HG02884 (cell line): ENCODE data around the gene NEK11.

Experiments
- ATAC-seq: cut with Tn5 transposase; IDR thresholded peaks from one replicate; pipeline ENCODE4 v1.9.1; 2021; ENCODE audit warnings: mild to moderate bottlenecking, moderate library complexity; ENCODE audit not compliant: unreplicated experiment

NEK11 gene

DNA sequence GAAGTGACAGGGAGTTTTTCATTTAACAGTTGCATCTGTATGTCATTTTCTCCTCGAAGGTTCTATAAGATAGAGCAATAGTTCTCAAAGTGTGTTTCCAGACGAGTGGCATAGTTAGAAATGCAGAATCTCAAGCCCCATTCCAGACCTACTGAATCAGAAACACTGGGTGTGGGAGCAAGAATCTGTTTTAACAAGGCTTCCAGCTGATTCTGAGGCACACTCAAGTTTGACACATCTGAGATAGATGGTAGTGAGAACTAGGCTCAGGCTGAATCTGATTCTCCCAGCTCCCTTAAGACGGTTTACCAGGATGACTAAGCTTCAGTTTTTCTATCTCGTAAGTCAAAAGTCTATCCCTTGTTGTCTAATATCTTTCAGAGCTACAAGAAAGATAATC is 195.1 kb downstream of the NEK11 start:
- ATAC-seq, result no peak

DNA sequence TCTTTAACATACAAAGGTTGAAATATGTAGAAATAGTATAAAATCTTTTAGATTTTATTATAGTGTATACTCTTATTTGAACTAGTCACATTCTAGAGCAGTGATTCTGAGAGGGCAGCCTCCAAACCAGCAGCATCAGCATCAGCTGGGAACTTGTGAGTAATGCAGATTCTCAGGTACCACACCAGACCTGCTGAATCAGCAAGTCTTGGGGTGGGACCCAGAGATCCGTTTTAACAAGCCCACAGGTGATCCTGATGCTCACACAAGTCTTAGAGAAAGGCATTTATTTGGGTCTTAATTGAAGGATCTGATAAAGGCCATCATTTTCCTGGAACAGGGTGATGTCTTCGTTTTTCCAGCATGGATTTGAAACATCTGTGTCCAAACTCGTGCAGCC is 195.9 kb downstream of the NEK11 start:
- no peak for ATAC-seq

DNA sequence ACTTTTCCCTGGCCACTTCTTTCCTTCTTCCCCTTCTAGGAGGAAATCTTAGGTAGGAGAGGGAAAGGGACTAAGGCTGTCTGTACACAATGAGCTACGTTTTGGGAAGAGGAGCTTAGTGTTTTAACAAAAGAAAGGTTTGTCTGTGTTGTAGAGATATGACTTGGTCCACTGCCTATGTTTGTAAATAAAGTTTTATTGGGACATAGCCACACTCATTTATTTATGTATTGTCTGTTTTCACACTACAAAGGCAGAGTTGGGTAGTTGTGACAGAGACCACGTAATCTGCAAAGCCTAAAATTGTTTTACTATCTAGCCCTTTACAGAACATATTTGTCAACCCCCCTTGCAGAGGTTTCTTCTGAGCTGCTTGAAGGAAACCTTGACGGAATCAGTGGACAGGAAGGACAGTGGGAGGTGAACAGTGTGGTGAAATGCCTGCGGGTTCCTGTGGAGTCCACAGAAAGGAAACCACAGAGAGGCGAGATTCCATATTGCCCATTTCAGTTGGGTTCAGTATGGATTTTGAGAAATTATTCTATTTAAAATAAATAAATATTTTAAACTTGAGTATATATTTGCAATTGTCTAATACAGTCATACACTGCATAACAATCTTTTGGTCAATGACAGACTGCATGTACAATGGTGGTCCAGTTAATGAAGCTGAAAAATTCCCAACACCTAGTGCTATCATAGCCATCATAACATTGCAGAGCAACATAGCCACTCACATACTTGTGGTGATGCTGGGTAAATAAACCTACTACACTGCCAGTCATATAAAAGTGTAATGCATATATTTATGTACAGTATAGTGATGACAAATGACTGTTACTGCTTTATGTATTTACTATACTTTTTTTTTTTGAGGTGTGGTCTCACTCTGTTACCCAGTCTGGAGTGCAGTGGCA is 197.0 kb downstream of the NEK11 start:
- ATAC-seq, result no peak

- ATAC-seq, result no peak
Observed at GRCh38 chr3:131224886-131225550, 198.3 kb downstream of the NEK11 start.

DNA sequence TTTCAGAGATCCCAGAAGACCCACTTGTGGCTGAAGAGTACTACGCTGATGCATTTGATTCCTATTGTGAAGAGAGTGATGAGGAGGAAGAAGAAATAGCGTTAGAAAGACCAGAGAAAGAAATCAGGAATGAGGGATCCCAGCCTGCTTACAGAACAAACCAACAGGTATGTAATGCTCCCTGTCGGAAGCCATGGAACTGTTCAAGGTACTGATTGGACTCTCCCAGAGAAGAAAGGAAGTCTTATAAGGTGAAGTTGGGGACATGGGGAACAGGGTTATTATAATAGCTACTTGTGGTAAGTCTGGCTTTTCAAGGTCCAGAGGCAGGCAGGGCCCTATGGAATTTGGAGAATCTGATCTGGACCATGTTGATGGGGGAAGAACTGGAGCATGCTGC is 201.8 kb downstream of the NEK11 start:
- no peak for ATAC-seq

DNA sequence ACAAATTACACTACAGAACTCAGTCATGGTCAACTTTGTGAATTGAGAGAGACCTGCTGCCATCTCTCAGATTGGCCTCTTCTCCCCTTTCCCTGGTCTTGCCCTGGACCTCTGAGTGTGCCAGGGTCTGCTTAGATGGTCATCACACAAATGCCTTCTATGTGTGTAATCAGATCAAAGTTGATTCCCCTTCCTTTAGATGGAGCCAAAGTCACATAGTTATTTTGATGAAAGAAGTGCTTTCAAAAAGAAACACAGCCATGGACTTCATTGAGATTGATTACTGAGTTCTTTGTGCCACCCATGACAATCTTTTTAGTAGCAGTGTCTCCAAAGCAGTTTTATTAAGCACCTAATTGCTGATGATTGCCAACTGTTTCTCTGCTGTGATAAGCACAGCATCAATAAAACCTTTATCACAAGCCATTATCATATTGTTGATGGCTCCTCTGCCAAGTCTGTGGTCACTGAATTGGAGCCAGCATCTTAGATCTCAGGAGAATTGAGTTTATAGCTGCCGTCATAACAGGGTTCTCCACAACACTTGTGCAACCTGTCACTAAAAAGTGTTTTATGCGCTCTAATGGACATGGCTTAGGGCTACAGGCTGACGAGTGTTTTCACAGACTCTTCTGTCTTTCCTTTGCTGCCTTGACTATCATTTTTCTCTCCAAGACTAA is 205.2 kb downstream of the NEK11 start:
- no peak for ATAC-seq

- no peak for ATAC-seq
Observed at GRCh38 chr3:131232711-131233267, 206.1 kb downstream of the NEK11 start.

GRCh38 chr3:131233900-131234668 is 207.4 kb downstream of the NEK11 start:
- no peak for ATAC-seq

DNA sequence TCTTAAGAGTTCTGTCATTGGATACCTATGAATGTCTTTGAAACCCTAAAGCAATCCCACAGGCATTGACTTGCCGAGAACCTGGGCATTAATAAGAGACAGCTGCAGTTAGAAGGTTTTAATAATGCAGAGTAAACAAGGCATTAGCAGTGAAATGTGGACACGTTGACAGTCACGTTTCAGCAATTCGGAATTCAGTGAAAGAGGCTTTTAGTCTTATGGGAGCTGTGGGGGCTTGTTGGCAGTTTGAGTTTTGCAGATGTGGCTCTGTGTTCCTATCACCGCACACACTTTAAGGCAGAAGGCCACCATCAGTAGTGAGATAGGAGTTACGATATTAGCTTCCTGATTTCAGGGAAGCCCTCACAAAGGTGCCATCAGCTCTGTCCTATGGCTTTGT is 209.7 kb downstream of the NEK11 start:
- no peak for ATAC-seq

DNA sequence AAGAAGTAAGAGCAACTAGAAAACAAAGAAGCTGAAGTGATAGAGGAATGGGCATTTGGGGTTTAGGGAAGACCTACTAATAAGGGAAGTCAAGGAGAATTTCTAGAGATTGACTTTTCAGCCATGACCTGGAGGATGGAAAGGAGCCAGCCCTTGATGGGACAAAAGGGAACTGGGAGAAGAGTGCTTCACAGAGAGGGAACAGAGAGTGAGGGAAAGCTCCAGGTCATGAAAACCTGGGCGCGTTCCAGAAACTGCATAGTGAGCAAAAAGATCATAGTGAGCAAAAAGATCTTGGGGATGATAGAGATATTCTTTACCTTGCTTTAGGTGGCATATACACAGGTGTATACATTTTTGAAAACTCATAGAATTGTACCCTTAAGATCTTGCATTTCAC is 211.8 kb downstream of the NEK11 start:
- no peak for ATAC-seq

- no peak for ATAC-seq
Observed at GRCh38 chr3:131239267-131239666, 212.6 kb downstream of the NEK11 start.

DNA sequence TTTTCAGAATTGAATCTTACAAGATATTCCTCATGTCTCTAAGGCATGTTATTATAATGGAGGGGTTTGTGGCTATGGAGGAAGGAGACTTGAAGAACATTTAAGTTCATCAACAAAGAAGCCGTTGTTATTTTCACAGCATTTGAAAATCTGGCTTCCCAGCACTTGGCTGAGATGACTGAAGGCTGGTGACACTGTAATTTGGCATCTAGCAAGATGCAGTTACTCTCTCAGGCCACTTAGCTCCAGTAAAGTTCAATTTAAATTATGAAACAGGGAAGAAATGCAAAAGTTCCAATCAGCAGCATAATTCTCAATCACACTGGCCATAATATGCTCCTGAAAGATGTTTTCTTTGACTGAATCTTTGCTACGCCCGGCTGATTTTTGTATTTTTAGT is 215.5 kb downstream of the NEK11 start:
- no peak for ATAC-seq

- ATAC-seq, result no peak
Observed at GRCh38 chr3:131250466-131250865, 223.8 kb downstream of the NEK11 start.

- ATAC-seq, result no peak
Observed at GRCh38 chr3:131260525-131260924, 233.8 kb downstream of the NEK11 start.

- ATAC-seq, result no peak
Observed at GRCh38 chr3:131261104-131261503, 234.4 kb downstream of the NEK11 start.

- no peak for ATAC-seq
Observed at GRCh38 chr3:131275556-131275955, 248.9 kb downstream of the NEK11 start.

DNA sequence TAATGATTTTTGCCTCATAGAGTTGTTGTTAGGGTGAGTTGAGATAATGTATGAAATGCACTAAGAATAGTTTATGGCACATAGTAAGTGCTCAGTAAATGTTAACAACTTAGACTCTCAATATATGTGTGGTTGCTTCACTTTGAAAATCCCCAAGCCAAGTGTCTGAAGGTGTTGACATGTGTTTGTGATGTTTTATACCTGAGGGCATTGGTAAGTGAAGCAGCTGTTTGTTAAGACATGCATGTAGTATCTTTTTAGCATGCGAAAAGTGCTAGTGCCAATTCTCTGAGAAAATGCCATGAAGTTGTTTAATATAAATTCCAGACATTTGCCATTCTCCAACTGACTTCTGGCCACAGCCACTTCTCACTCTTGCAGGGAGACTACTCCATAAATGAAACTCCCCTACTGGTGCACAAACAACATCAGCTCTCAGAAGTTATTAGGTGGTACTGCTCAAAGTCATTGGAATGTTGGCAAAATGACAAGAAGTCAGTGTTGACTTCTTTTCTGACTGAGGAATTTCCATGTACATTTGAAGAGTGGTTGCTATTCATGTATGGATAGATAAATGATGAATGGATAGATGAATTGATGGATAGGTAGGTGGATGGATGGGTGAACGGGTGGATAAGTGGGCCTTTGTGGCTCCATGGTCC is 251.3 kb downstream of the NEK11 start:
- ATAC-seq, result no peak

DNA sequence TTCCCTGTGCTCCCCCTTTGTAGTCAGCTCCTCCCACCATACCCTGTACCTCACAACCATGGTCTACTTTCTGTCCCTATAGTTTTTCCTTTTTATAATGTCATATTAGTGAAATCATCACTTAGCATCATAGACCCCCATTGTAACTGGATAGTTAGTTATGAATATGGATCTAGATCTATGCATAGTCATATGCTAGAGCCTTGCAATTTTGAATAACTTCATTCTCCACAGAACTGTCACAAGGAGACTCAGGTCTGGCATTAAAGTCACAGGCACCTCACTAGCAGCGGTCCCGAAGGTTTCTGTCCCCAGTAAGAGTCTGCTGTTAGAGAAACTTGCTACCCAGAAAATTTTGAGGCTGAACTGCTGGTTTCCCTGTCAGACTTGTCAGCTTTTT is 252.9 kb downstream of the NEK11 start:
- ATAC-seq, result no peak

DNA sequence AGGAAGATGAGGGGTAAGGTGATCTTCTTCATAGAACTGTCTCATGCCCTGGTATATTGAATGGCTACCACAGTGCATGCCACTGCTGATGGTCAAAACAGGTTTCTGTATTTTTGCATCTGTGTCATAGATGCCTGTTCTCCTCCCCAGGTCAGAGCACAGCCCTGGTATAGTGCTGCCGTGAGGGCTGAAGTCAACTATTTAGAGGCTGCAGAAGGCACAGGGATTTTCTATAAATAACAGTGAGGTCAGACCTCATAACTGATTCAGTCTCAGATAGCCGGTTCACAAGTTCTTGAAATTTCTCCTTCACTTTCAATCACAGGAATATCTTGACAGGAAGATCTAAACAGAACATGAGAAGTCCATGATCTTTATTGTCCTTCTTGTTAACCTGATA is 255.7 kb downstream of the NEK11 start:
- no peak for ATAC-seq

DNA sequence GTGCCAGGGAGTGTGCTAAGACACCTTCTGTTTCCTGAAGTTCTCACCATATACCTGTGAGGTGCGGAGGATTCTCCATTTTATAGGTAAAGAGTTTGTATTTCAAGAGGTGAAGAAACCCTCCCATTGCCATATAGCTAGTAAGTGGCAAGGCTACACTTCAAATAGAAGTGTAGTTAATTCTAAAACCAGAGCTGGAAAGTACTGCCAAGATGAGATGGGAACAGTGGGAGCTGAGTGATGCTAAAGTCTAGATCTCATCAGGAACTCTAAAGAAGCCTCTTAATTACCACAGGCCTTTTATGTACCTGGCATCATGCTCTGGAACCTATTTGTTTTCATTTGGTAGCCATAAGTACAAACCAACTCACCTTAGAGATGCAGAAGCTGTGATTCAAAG is 256.3 kb downstream of the NEK11 start:
- ATAC-seq, result no peak
